HG03575 (cell line): ENCODE results near the gene KLK12.

Experiments used
- ATAC-seq: cut with Tn5 transposase; IDR thresholded peaks from one replicate; pipeline ENCODE4 v1.9.1; 2021; ENCODE audit not compliant: unreplicated experiment, insufficient number of reproducible peaks, low FRiP score; ENCODE audit errors: extremely low read depth

Gene KLK12

GRCh38 chr19:51060336-51060735, 25.5 kb upstream of the KLK12 start:
- no peak for ATAC-seq

GRCh38 chr19:51059715-51060114, 24.9 kb upstream of the KLK12 start:
- no peak for ATAC-seq

GRCh38 chr19:51055866-51056265, 21.1 kb upstream of the KLK12 start:
- no peak for ATAC-seq

GRCh38 chr19:51047031-51047335, 12.2 kb upstream of the KLK12 start:
- no peak for ATAC-seq

- no peak for ATAC-seq
Measured at GRCh38 chr19:51044327-51044726, 9.5 kb upstream of the KLK12 start.

GRCh38 chr19:51043497-51043896, 8.7 kb upstream of the KLK12 start:
- ATAC-seq = no peak

- no peak for ATAC-seq
Measured at GRCh38 chr19:51040151-51040550, 5.3 kb upstream of the KLK12 start.

GRCh38 chr19:51036519-51036918, 1.7 kb upstream of the KLK12 start:
- no peak for ATAC-seq

- ATAC-seq = no peak
Measured at GRCh38 chr19:51031880-51032225, 2.9 kb downstream of the KLK12 start.

GRCh38 chr19:51031220-51031879, 3.5 kb downstream of the KLK12 start:
- no peak for ATAC-seq

GRCh38 chr19:51030631-51031030, 4.2 kb downstream of the KLK12 start:
- no peak for ATAC-seq

GRCh38 chr19:51029718-51030117, 5.1 kb downstream of the KLK12 start:
- ATAC-seq = no peak

GRCh38 chr19:51027873-51028272, 6.9 kb downstream of the KLK12 start:
- no peak for ATAC-seq

- no peak for ATAC-seq
Measured at GRCh38 chr19:51027126-51027806, 7.5 kb downstream of the KLK12 start.

- ATAC-seq = no peak
Measured at GRCh38 chr19:51026554-51026831, 8.3 kb downstream of the KLK12 start, which contains the start of gene KLK11. TSS of gene KLK11 (minus strand) at chr19:51026616. CDS start at chr19:51025631, 985 bp downstream.

GRCh38 chr19:51025809-51026553, 8.8 kb downstream of the KLK12 start:
- ATAC-seq = no peak

- ATAC-seq = no peak
Measured at GRCh38 chr19:51025401-51025800, 9.4 kb downstream of the KLK12 start.

- no peak for ATAC-seq
Measured at GRCh38 chr19:51024924-51025323, 9.9 kb downstream of the KLK12 start.

GRCh38 chr19:51023946-51024345, 10.9 kb downstream of the KLK12 start:
- no peak for ATAC-seq

GRCh38 chr19:51022526-51022925, 12.3 kb downstream of the KLK12 start:
- ATAC-seq = no peak
